Measurements from ENCODE around the gene GNPDA1.
A peak's percentile ranks its signal among the peaks of the same experiment; 100 is the strongest.

GNPDA1 gene

GRCh38 chr5:142011572-142012185 lies 1.1 kb downstream of the GNPDA1 start:
- H3K4me3 ChIP-seq (replicated peaks in 1 of 2; ENCODE audit: low read depth in 2 of 2, low read length in 2 of 2): peak overlapping the region in 1 of 2 donors; percentile 82
- DNase-seq (ENCODE audit: low read depth in 2 of 2): no peak
- no peak for TF ChIP-seq CTCF (IDR thresholded peaks at IDR 0.05; ENCODE audit: low read depth, low read length)

DNA sequence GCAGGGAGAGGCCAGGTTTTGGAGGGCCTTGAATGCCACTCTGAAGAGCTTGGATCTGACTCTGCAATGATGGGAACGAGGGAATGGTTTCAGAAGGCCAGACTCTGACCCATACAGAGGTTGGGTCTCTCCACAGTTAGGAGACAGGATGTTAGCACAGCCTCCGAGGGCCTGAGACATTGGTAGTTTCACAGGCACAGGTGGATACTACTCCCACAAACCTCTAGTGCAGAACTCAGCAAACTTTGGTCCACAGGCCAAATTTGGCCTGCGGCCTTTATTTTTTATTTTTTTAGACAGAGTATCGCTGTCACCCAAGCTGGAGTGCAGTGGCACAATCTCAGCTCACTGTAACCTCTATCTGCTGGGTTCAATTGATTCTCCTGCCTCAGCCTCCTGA lies 2.9 kb downstream of the GNPDA1 start:
- DNase-seq (ENCODE audit: low read depth in 2 of 2): no peak
- no peak for TF ChIP-seq CTCF (IDR thresholded peaks at IDR 0.05; ENCODE audit: low read depth, low read length)

DNA sequence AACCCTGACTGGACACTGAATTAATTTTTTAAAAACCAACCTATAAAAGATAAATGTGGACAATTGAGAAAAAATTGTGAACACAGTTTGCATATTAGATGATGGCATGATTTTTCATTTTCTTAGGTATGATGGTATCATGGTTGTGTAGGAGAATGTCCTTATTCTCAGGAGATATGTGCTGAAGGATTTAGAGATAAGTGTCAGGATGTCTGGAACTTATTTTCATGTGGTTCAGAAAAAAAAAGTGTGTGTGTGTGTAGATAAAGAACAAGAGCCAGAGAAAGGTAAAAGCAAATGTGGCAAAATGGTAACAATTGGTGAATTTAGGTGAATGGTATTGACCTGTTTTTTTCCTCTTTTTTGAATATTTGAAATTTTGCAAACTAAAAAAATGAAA lies 4.0 kb downstream of the GNPDA1 start:
- TF ChIP-seq CTCF (IDR thresholded peaks at IDR 0.05; ENCODE audit: low read depth, low read length): no peak
- no peak for DNase-seq (ENCODE audit: low read depth in 2 of 2)
- H3K4me3 ChIP-seq (replicated peaks in 1 of 2; ENCODE audit: low read depth in 2 of 2, low read length in 2 of 2): no peak overlapping the region

More for the DNA sequence above, 2.9 kb downstream of the GNPDA1 start:
- H3K4me3 ChIP-seq (replicated peaks in 1 of 2; ENCODE audit: low read depth in 2 of 2, low read length in 2 of 2): no peak overlapping the region

GRCh38 chr5:142007237-142007544 lies 5.6 kb downstream of the GNPDA1 start:
- no peak for TF ChIP-seq CTCF (IDR thresholded peaks at IDR 0.05; ENCODE audit: low read depth, low read length)
- H3K4me3 ChIP-seq (replicated peaks in 1 of 2; ENCODE audit: low read depth in 2 of 2, low read length in 2 of 2): no peak overlapping the region
- DNase-seq (ENCODE audit: low read depth in 2 of 2): no peak

DNA sequence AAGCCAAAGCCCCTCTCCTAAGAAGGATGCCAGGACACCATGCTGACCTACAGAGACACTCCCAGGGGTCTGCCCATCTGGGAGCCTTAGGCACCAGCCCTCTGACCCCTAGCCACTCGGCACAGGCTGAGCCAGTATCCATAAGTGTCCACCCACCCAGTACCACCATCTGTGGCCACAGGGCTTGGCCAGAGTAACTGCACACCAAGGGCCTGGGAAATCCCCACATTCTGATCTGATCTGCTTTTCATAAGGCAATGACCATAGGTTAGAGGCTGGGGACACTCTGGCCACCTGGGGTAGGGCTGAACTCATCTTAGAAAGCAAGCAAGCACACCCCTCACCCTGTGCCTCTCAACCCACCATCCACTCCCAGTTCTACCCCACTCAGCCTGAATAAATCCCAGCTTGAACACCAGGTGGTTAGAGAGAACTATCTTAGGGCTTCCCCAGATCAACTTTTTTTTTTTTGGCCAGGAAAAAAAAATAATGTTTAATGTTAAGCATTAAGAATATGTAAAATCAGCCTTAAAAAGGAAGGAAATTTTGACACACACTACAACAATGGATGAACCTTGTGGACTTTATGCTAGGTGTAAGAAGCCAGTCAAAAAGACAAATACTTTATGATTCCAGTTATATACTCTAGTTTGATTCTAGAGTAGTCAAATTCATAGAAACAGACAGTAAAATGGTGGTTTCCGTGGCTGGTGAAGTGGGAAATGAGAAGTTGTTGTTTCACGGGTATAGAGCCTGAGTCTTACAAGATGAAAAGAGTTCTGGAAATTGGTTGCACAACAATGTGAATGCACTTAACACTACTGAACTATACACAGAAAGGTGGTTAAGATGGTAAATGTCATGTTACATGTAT lies 6.2 kb downstream of the GNPDA1 start:
- no peak for DNase-seq (ENCODE audit: low read depth in 2 of 2)
- TF ChIP-seq CTCF (IDR thresholded peaks at IDR 0.05; ENCODE audit: low read depth, low read length): no peak
- no peak overlapping the region for H3K4me3 ChIP-seq (replicated peaks in 1 of 2; ENCODE audit: low read depth in 2 of 2, low read length in 2 of 2)

DNA sequence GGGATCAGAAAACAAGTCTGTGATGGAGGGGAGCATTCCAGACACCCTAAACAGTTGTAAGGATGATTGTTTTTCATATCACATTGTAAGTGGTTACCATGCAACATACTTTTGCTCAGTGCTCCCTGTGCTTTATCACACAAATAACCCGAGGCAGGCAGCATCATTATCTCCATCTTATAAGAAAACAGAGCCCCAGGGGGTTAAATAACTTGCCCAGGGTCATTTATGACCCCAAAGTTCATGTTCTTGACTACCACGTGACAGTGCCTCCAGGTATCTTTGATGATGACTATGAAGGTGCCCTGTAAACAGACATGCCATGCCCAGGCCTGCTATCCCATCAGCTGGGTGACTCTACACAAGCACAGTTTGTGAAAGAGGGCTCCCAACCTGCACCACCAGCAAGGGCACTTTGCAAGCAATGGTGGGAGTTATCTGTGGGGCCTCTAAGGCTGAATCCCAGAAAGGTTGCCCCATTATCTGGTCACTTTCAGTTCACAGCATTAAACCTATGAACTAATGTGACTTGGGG lies 9.5 kb downstream of the GNPDA1 start:
- H3K4me3 ChIP-seq (replicated peaks in 1 of 2; ENCODE audit: low read depth in 2 of 2, low read length in 2 of 2): no peak overlapping the region
- no peak for DNase-seq (ENCODE audit: low read depth in 2 of 2)
- TF ChIP-seq CTCF (IDR thresholded peaks at IDR 0.05; ENCODE audit: low read depth, low read length): no peak

Data from cardiac fibroblast (primary cell).